HEK293 (cell line): ENCODE measurements around the gene SLC30A7.

ENCODE experiments used
- GLIS1 ChIP-seq: fragments of 450-650 bp; formaldehyde crosslinking; IDR thresholded peaks from 2 replicates; pipeline ENCODE4 v1.5.1; 2016; ENCODE audit warnings: missing biosample characterization, missing genetic modification characterization
- SALL2 ChIP-seq: fragments of 450-650 bp; formaldehyde crosslinking; IDR thresholded peaks from 2 replicates; pipeline ENCODE4 v1.5.0; 2017; ENCODE audit warnings: missing biosample characterization, mild to moderate bottlenecking, missing genetic modification characterization, borderline replicate concordance
- ZBTB17 ChIP-seq: fragments of 450-650 bp; formaldehyde crosslinking; IDR thresholded peaks from 2 replicates; pipeline ENCODE4 v1.5.1; 2016; ENCODE audit warnings: missing biosample characterization, missing genetic modification characterization
- ZNF311 ChIP-seq: fragments of 450-650 bp; formaldehyde crosslinking; IDR thresholded peaks from 2 replicates; pipeline ENCODE4 v1.5.1; 2017; ENCODE audit warnings: missing biosample characterization, missing genetic modification characterization, borderline replicate concordance
- ZNF585B ChIP-seq: fragments of 450-650 bp; formaldehyde crosslinking; IDR thresholded peaks from 2 replicates; pipeline ENCODE4 v1.5.1; 2016; ENCODE audit warnings: missing biosample characterization, missing genetic modification characterization
- ZNF621 ChIP-seq: fragments of 450-650 bp; formaldehyde crosslinking; IDR thresholded peaks from 2 replicates; pipeline ENCODE4 v1.5.1; 2017; ENCODE audit warnings: missing biosample characterization, missing genetic modification characterization
- ZSCAN23 ChIP-seq: fragments of 450-650 bp; formaldehyde crosslinking; IDR thresholded peaks from 2 replicates; pipeline ENCODE4 v1.5.1; 2016; ENCODE audit warnings: missing biosample characterization, missing genetic modification characterization
- TF ChIP-seq, protein P1 (sequence below): fragments of 450-650 bp; formaldehyde crosslinking; IDR thresholded peaks from 2 replicates; pipeline ENCODE4 v1.5.1; 2016; ENCODE audit warnings: missing biosample characterization, missing genetic modification characterization
- TF ChIP-seq, protein P2 (sequence below): fragments of 450-650 bp; formaldehyde crosslinking; IDR thresholded peaks from 2 replicates; pipeline ENCODE4 v1.5.1; 2017; ENCODE audit warnings: missing biosample characterization, missing genetic modification characterization
- TF ChIP-seq, protein P3 (sequence below): fragments of 450-650 bp; formaldehyde crosslinking; IDR thresholded peaks from 2 replicates; pipeline ENCODE4 v1.5.1; 2016; ENCODE audit warnings: missing biosample characterization, missing genetic modification characterization
- TF ChIP-seq, protein P4 (sequence below): fragments of 450-650 bp; formaldehyde crosslinking; IDR thresholded peaks from 2 replicates; pipeline ENCODE4 v1.5.1; 2016; ENCODE audit warnings: missing biosample characterization, missing genetic modification characterization
- TF ChIP-seq, protein P5 (sequence below): fragments of 450-650 bp; formaldehyde crosslinking; IDR thresholded peaks from 2 replicates; pipeline ENCODE4 v1.5.1; 2016; ENCODE audit warnings: missing biosample characterization, missing genetic modification characterization, low read depth
- TF ChIP-seq, protein P6 (sequence below): fragments of 450-650 bp; formaldehyde crosslinking; IDR thresholded peaks from 2 replicates; pipeline ENCODE4 v1.5.1; 2017; ENCODE audit warnings: missing biosample characterization, missing genetic modification characterization

Gene SLC30A7

DNA sequence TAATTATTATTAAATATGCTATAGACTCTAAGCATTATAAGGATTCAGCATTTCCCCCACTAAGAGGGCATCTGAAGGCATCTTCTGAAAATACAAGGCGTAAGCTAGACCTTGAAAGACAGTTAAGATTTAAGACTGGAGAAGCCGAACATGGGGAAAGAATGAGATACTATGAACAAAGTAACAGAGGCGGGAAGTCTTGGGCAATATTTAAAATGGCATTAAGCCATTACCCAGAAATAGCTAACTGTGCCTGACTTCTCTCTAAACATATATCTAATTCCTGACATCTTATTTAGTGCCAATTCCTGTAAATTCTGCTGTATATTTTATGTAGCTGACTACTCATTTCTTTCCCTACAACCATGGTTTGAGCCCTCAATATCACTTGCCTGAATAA lies 108.8 kb downstream of the SLC30A7 start (continued):
- TF ChIP-seq, protein P1, sequence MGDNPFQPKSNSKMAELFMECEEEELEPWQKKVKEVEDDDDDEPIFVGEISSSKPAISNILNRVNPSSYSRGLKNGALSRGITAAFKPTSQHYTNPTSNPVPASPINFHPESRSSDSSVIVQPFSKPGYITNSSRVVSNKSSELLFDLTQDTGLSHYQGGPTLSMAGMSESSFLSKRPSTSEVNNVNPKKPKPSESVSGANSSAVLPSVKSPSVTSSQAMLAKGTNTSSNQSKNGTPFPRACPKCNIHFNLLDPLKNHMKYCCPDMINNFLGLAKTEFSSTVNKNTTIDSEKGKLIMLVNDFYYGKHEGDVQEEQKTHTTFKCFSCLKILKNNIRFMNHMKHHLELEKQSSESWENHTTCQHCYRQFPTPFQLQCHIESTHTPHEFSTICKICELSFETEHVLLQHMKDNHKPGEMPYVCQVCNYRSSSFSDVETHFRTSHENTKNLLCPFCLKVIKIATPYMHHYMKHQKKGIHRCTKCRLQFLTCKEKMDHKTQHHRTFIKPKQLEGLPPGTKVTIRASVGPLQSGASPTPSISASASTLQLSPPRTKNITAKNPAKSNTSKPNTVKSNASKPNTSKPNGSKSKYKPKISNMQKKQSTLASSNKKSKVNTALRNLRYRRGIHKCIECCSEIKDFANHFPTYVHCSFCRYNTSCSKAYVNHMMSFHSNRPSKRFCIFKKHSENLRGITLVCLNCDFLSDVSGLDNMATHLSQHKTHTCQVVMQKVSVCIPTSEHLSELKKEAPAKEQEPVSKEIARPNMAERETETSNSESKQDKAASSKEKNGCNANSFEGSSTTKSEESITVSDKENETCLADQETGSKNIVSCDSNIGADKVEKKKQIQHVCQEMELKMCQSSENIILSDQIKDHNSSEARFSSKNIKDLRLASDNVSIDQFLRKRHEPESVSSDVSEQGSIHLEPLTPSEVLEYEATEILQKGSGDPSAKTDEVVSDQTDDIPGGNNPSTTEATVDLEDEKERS (tag by site-specific recombination), result no peak
- TF ChIP-seq SALL2 (tag by site-specific recombination) (no peak), ZBTB17 (tag by site-specific recombination) (no peak), GLIS1 (tag by site-specific recombination) (no peak), ZNF311 (no peak), ZNF621 (tag by site-specific recombination) (no peak), ZSCAN23 (tag by site-specific recombination) (no peak), ZNF585B (tag by site-specific recombination) (no peak)
- TF ChIP-seq, protein P2, sequence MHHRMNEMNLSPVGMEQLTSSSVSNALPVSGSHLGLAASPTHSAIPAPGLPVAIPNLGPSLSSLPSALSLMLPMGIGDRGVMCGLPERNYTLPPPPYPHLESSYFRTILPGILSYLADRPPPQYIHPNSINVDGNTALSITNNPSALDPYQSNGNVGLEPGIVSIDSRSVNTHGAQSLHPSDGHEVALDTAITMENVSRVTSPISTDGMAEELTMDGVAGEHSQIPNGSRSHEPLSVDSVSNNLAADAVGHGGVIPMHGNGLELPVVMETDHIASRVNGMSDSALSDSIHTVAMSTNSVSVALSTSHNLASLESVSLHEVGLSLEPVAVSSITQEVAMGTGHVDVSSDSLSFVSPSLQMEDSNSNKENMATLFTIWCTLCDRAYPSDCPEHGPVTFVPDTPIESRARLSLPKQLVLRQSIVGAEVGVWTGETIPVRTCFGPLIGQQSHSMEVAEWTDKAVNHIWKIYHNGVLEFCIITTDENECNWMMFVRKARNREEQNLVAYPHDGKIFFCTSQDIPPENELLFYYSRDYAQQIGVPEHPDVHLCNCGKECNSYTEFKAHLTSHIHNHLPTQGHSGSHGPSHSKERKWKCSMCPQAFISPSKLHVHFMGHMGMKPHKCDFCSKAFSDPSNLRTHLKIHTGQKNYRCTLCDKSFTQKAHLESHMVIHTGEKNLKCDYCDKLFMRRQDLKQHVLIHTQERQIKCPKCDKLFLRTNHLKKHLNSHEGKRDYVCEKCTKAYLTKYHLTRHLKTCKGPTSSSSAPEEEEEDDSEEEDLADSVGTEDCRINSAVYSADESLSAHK (tag by site-specific recombination), result no peak
- TF ChIP-seq, protein P3, sequence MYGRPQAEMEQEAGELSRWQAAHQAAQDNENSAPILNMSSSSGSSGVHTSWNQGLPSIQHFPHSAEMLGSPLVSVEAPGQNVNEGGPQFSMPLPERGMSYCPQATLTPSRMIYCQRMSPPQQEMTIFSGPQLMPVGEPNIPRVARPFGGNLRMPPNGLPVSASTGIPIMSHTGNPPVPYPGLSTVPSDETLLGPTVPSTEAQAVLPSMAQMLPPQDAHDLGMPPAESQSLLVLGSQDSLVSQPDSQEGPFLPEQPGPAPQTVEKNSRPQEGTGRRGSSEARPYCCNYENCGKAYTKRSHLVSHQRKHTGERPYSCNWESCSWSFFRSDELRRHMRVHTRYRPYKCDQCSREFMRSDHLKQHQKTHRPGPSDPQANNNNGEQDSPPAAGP (tag by site-specific recombination), result no peak
- TF ChIP-seq, protein P4, sequence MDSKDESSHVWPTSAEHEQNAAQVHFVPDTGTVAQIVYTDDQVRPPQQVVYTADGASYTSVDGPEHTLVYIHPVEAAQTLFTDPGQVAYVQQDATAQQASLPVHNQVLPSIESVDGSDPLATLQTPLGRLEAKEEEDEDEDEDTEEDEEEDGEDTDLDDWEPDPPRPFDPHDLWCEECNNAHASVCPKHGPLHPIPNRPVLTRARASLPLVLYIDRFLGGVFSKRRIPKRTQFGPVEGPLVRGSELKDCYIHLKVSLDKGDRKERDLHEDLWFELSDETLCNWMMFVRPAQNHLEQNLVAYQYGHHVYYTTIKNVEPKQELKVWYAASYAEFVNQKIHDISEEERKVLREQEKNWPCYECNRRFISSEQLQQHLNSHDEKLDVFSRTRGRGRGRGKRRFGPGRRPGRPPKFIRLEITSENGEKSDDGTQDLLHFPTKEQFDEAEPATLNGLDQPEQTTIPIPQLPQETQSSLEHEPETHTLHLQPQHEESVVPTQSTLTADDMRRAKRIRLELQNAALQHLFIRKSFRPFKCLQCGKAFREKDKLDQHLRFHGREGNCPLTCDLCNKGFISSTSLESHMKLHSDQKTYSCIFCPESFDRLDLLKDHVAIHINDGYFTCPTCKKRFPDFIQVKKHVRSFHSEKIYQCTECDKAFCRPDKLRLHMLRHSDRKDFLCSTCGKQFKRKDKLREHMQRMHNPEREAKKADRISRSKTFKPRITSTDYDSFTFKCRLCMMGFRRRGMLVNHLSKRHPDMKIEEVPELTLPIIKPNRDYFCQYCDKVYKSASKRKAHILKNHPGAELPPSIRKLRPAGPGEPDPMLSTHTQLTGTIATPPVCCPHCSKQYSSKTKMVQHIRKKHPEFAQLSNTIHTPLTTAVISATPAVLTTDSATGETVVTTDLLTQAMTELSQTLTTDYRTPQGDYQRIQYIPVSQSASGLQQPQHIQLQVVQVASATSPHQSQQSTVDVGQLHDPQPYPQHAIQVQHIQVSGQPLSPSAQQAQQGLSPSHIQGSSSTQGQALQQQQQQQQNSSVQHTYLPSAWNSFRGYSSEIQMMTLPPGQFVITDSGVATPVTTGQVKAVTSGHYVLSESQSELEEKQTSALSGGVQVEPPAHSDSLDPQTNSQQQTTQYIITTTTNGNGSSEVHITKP (tag by site-specific recombination), result no peak
- TF ChIP-seq, protein P5, sequence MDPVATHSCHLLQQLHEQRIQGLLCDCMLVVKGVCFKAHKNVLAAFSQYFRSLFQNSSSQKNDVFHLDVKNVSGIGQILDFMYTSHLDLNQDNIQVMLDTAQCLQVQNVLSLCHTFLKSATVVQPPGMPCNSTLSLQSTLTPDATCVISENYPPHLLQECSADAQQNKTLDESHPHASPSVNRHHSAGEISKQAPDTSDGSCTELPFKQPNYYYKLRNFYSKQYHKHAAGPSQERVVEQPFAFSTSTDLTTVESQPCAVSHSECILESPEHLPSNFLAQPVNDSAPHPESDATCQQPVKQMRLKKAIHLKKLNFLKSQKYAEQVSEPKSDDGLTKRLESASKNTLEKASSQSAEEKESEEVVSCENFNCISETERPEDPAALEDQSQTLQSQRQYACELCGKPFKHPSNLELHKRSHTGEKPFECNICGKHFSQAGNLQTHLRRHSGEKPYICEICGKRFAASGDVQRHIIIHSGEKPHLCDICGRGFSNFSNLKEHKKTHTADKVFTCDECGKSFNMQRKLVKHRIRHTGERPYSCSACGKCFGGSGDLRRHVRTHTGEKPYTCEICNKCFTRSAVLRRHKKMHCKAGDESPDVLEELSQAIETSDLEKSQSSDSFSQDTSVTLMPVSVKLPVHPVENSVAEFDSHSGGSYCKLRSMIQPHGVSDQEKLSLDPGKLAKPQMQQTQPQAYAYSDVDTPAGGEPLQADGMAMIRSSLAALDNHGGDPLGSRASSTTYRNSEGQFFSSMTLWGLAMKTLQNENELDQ (tag by site-specific recombination), result no peak
- TF ChIP-seq, protein P6, sequence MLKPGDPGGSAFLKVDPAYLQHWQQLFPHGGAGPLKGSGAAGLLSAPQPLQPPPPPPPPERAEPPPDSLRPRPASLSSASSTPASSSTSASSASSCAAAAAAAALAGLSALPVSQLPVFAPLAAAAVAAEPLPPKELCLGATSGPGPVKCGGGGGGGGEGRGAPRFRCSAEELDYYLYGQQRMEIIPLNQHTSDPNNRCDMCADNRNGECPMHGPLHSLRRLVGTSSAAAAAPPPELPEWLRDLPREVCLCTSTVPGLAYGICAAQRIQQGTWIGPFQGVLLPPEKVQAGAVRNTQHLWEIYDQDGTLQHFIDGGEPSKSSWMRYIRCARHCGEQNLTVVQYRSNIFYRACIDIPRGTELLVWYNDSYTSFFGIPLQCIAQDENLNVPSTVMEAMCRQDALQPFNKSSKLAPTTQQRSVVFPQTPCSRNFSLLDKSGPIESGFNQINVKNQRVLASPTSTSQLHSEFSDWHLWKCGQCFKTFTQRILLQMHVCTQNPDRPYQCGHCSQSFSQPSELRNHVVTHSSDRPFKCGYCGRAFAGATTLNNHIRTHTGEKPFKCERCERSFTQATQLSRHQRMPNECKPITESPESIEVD (tag by site-specific recombination), result no peak
